ENCODE measurements around the gene SART3. TPM values are rescaled to one million over a fixed set of nuclear protein-coding genes. Genes with fewer than 3 reads are reported as not detected.

Gene SART3
- total RNA-seq, 4 donors from 2014 or later, result 35.0 to 52.6 (median 36.5) TPM

DNA sequence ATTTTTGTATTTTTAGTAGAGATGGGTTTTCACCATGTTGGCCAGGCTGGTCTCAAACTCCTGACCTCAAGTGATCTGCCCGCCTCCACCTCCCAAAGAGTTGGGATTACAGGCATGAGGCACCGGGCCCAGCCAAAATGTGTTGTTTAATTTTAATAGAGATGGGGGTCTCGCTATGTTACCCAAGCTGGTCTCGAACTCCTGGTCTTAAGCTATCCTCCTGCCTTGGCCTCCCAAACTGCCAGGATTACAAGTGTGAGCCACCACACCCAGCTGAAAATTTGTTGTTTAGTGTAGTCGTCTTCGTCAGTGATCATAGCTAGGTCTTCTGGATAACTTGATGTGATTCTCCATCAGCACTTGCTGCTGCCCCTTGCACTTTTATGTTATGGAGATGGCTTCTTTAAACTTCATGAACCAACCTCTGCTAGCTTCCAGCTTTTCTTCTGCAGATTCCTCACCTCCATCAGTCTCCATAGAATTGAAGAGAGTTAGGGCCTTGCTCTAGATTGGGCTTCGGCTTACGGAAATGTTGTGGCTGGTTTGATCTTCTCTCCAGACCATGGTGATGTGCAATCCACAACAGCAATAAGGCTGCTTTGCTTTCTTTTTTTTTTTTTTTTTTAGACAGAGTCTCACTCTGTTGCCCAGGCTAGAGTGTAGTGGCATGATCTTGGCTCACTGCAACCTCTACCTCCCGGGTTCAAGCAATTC, 14.4 kb upstream of the SART3 start:
- TF ChIP-seq, protein P1, sequence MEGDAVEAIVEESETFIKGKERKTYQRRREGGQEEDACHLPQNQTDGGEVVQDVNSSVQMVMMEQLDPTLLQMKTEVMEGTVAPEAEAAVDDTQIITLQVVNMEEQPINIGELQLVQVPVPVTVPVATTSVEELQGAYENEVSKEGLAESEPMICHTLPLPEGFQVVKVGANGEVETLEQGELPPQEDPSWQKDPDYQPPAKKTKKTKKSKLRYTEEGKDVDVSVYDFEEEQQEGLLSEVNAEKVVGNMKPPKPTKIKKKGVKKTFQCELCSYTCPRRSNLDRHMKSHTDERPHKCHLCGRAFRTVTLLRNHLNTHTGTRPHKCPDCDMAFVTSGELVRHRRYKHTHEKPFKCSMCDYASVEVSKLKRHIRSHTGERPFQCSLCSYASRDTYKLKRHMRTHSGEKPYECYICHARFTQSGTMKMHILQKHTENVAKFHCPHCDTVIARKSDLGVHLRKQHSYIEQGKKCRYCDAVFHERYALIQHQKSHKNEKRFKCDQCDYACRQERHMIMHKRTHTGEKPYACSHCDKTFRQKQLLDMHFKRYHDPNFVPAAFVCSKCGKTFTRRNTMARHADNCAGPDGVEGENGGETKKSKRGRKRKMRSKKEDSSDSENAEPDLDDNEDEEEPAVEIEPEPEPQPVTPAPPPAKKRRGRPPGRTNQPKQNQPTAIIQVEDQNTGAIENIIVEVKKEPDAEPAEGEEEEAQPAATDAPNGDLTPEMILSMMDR (IDR thresholded peaks at IDR 0.05; ENCODE audit: low read depth), result no peak

DNA sequence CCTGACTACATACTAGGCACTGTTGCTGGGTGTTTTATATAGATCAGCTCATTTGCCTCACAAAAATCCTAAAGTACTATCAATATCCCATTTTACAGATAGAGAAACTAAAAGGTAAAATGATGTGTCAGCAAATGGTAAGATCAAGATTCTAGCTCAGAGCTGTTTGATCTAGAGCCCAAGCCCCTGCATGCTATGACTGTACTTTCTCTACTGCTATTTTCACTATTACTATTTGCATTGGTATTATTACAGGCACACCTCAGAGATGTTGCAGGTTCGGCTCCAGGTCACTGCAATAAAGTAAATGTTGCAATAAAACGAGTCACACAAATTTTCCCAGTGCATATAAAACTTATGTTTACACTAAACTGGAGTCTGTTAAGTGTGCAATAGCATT, 12.3 kb upstream of the SART3 start:
- TF ChIP-seq, protein P1 (IDR thresholded peaks at IDR 0.05; ENCODE audit: low read depth), result no peak

- TF ChIP-seq, protein P1 (IDR thresholded peaks at IDR 0.05; ENCODE audit: low read depth), result no peak
Measured at GRCh38 chr12:108572166-108572790, 11.3 kb upstream of the SART3 start.

- TF ChIP-seq, protein P1 (IDR thresholded peaks at IDR 0.05; ENCODE audit: low read depth), result no peak
Measured at GRCh38 chr12:108571609-108572165, 10.7 kb upstream of the SART3 start.

DNA sequence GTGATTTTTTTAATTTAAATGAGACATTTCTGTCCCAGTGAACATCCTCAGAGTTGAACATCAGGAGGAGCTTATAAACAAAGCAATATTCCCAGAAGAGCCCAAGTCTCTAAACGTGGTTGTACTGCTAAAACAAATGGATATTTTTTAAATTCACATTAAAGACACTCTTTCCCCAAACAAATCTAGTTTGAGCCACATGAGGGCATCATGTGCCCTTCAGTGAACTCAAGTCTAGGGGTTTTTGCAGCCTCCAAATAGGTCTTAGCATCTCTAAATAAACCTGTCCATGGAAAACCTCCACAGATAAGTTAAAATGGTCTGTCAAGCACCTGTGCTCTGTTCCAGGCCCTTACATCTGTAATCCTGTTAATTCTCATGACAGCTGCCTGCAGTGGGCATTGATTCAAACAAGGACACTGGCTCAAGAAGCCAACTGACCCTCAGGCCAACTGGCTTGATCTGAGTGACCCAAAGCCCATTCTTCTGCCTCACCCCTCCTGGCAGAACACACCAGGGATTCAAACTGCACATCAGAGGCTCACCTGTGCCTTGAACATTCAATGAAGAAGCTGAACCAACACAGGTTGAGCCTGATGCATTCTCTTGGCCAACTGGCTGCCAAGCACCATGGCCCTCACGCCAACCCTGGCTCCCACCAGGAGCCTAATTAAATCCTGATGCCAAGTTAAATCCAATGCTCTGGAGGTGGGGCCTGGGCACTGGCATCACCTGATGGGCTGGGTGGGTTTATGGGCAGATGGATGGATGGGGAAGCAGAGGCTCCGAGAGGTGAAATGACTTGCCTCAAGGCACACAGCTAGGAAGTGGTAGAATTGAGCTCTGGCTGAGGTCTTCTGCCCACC, 10.0 kb upstream of the SART3 start:
- TF ChIP-seq, protein P1 (IDR thresholded peaks at IDR 0.05; ENCODE audit: low read depth), result no peak

DNA sequence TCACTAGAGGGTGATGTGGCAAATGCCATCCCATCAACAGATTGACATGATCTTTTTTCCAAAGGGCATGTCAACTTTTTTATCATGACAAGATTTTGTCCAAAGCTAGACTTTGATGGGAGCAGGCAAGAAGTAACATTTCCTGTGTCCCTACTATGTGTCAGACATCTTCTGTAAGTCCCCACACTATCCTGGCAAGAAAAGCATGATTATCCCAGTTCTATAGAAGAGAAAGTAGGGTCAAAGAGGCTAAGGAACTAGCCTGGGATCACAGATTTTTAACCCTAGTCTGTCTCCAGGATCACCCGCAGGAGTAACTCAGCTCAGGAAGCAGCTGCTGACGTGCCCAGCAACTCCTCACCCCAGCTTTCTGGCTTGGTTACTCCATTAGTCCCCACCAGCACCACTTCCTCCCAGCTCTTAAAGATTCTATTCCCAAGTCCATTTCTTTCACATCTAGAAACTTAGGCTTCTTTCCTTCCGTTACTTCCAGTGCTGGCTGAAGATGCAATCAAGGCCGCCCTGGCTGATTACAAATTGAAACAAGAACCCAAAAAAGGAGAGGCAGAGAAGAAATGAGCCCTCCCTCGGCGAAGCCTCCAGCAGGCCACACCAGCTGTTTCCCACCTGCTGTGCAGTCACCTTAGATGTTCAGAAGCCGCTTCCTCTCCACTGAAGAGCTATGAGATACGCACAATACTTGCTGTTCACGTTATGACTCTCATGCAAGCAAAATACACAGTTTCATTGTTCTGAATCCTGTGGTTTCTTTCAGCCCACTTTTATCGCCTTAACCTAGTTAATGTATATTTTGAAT, 7.6 kb upstream of the SART3 start:
- TF ChIP-seq, protein P1 (IDR thresholded peaks at IDR 0.05; ENCODE audit: low read depth), result no peak

Data from subcutaneous adipose tissue (tissue), 4 donors.